22Rv1 (cell line): ENCODE results near the gene LAMB2.
A peak's percentile ranks its signal among the peaks of the same experiment; 100 is the strongest.

Experiments used
- H3K27ac ChIP-seq: fragments of 450-650 bp; 2 replicates; pipeline ENCODE4 v1.5.1; 2017
- CTCF ChIP-seq: fragments of 450-650 bp; IDR thresholded peaks from 2 replicates; pipeline ENCODE4 v1.5.1; 2017; ENCODE audit warnings: mild to moderate bottlenecking
- ZFX ChIP-seq: fragments of 450-650 bp; IDR thresholded peaks from 2 replicates; pipeline ENCODE4 v1.6.1; 2017; ENCODE audit warnings: antibody characterized with exemption, borderline replicate concordance

The LAMB2 gene

GRCh38 chr3:49173116-49173791 lies 40.4 kb upstream of the LAMB2 start:
- TF ChIP-seq CTCF (no peak), ZFX (no peak)

GRCh38 chr3:49172551-49173041 lies 39.7 kb upstream of the LAMB2 start:
- no peak overlapping the region for H3K27ac ChIP-seq
- TF ChIP-seq ZFX, result no peak
- TF ChIP-seq CTCF, result no peak

More at GRCh38 chr3:49173116-49173791, 40.4 kb upstream of the LAMB2 start:
- no peak overlapping the region for H3K27ac ChIP-seq

- no peak for TF ChIP-seq ZFX
- TF ChIP-seq CTCF, result no peak
- peak overlapping the region; percentile 61 for H3K27ac ChIP-seq
Measured at GRCh38 chr3:49171775-49172500, 39.1 kb upstream of the LAMB2 start.

- peak within 1 kb of the TSS; percentile 61 for H3K27ac ChIP-seq
- TF ChIP-seq CTCF (peak; percentile 98), ZFX (no peak)
Measured at GRCh38 chr3:49171119-49171774, 38.4 kb upstream of the LAMB2 start, which contains the start of gene KLHDC8B. TSS of gene KLHDC8B (plus strand) at chr3:49171598. CDS start at chr3:49172770, 1,172 bp downstream.

GRCh38 chr3:49170744-49171118 lies 37.9 kb upstream of the LAMB2 start:
- TF ChIP-seq CTCF, result no peak
- TF ChIP-seq ZFX, result no peak
- peak overlapping the region; percentile 61 for H3K27ac ChIP-seq

- H3K27ac ChIP-seq, result peak overlapping the region; percentile 62
- no peak for TF ChIP-seq ZFX
- no peak for TF ChIP-seq CTCF
Measured at GRCh38 chr3:49166752-49167556, 34.1 kb upstream of the LAMB2 start.
